Head of caudate nucleus (tissue), 42 donors: ENCODE results near the gene BCAS3.

Experiments used
- DNase-seq, 42 donors: peaks; one replicate each; pipeline versions ENCODE4 v3.0.0 to v3.0.0-alpha.2; 2020 to 2021; ENCODE audit warnings: mixed read lengths in 7 of 42
- intact Hi-C: fragments of 100-400 bp; cut with DNase I; formaldehyde crosslinking; loops from one replicate; pipeline ENCODE4 v1.15.0; 2022

Gene BCAS3

DNA sequence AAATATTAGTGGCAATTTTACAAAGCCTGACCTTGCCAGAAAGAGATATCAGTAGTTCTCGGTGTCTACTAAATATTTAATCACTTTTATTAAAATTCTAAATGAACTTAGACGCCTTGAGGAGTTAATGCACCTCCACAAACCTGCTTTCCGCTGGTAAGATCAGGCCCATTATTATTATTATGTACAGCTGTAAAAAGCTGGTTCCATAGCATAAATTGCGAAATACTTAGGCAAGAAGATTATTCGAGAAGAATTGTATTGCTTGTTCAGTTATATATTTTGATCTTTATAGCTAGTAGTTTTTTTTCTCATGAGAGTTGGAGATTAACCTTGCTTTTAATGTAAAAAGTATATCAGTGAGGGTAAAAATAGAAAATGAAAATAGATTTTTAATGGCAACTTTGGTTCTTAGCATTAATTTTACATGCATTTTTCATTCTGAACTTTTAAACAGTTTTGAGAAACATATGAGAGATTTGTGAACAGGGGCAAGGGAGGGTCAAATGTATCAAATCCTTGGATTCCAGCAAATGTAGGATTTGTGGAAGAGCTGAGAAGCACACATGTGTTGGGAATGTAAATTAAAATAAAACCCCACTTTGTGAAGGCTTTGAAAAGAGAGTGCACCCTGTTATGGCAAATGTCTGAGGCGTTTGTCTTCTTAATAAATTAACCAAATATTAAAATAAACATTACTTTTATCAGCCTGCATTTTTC lies 471.6 kb downstream of the BCAS3 start:
- no peak for DNase-seq
- intact Hi-C loops: no loop called here

DNA sequence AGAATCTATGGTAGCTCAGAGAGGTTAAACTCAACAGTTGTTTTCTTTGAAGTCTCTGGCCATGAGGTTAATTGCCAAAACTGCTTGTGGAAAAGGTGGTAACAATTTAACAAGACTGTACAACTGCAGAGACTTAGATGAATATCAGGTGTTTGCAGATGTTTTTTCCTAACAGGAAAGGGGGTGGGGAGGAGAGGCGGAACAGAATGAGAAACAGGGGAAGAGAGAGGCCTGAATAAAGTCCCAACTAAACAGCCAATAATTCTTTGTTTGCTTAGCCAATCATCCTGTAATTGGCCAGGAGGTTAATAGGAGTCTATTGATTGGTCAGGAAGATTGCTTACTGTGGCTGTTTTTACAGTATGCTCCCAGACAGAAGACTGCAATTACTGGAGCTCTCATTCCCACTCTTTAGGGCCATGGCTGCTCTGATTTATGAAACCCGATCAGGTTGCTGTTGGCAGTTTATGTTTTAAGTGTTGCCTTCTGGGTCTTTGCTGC lies 472.3 kb downstream of the BCAS3 start:
- intact Hi-C loops: no loop called here
- no peak for DNase-seq

DNA sequence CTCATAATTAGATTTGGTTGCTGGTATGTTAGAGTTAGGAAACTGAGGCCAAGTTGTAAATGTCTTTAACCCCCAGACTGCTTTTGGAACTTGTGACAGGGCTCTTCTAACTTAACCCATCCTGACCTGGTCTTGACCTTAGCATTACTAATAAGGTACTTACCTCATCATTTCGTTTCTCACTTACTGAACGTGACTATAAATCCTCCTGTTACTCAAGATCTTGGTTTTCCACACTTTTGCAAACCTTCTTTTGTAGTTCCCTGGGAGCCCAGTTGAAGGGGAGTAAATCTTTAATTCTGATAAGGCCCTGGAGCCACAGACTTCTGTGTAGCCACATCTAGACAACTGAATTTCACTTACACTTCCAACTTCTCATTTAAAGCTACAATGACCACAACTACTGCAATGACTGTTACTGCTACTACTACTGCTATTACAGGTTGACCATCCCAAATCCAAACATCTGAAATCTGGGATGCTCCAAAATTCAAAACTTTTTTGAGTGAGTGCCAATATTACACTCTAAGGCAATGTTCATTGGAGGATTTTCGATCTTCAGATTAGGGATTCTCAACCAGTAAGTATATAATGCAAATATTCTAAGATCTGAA lies 473.1 kb downstream of the BCAS3 start:
- DNase-seq: no peak
- intact Hi-C loops: no loop called here

DNA sequence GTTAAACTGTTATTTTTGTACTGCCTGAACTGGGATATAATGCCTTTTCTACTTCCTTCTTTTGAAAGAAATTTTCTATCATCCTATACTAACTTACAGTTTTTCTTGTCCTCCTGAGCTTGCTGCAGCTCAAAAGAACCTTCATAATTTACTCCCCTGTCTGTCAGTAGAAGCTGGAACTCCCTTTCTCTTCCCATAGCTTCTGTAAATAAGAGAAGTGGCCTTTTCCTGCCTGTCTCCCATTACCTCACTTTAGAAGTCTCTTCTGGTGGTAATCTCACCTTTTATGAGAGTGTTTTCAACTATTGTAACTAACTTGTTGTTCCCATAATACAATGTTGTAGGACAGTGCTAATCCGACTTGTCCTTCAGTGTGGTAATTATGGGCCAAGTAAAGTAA lies 475.2 kb downstream of the BCAS3 start:
- no peak for DNase-seq
- intact Hi-C loops: no loop called here

DNA sequence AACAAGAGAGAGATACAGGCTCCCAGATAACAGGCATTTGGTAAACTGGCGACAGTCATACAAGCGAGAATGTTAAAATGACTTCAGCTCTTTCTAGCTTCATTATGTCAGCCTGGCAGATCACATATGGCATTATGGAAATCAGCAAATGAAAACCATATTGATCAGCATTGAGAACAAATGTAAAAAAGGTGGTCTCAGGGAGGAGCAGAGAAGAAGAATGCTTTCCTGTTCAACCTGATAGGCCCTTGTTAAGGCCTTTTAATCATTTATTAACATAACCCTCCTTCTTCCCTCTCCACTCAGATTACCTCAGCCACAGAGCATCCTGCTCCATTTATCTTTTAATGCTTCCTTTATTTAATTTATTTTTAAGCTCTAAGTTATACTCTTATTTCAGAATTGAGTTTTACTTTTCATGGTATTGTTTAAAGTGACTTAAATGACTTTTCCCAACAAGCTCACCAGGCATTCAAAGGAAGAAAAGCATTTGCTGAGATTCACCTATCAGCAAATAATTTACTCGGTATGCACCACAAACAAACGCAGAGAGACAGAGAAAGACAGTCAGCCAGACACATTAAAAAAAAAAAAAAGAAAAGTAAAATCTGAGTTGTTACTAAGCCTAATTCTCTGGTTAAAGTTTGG lies 478.1 kb downstream of the BCAS3 start:
- DNase-seq: no peak
- intact Hi-C loops: no loop called here

DNA sequence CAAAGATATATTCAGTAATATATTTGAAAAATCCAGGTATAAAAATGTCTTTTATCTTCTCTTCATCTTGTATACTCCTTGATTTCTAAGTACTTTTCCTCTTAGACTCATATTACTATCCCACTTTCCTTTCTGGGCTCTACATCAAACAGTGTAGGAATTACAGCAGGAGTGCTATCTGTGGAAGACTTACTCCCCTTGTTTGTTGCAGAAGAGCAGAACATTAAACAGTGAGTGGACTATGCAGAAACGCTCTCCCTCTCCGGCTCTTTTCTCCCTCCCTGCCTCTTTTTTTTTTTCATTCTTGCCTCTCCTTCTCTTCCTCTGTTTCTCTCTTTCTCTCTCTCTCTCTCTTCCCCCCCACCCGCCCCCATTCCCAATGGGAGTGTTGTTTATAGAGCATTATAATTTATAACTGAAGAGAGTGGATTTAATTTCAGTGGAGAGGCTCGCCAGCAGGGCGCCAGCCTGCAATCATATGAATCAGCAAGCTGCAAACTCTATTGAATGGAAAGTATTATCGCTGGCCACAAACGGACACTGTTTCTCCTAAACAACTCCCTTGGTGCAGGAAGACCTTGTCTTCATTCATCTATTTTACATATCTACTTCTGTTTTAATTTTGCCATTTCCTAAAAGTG lies 479.7 kb downstream of the BCAS3 start:
- intact Hi-C loops: no loop called here
- peak in 31 of 42 donors; percentile 6 to 72 (median 30) for DNase-seq

DNA sequence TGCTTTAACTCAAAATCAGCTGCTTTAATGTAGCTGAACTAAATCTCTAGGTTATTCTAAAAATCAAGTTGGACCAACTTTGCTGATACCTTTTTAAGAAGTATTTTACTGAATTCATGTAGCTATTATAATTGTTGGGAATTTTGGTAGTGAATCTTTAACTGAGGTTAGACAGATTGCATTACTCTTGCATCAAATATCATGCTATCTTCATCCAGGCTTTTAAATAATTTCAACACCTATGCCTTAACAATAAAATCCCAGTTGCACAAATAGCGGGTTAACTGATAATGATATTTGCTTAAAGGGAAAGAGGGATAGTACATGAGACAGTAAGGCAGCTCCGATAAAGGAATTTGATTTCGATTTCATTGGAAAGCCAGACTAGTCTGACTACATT lies 480.7 kb downstream of the BCAS3 start:
- intact Hi-C loops: no loop called here
- no peak for DNase-seq

DNA sequence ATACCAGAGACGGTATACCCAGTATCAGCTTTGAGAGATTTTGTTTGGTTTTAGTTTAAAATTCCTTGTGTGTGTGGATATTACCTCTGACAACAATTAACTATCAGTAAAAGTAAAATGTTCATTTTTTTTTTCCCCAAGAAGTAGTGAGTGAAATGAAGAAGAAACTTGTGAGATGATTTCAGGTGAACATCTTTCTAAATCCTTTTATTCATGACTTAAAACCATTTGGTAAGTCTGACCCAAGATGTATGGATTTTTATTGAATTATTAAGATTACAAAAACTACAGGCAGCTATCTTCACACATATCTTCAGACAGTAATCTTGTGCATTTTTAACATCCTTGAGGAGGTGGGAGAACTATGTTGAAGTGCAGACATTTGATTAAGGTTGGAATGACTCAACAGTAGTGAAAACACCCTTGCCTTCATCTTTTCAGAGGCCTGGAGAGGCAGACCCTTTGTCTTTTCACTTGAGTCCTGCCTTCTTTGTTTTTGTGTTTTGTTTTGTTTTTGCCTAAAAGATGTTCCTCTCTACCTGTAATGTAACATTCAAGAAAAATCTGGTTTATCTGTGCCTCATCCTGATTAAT lies 481.7 kb downstream of the BCAS3 start:
- intact Hi-C loops: no loop called here
- DNase-seq: no peak

DNA sequence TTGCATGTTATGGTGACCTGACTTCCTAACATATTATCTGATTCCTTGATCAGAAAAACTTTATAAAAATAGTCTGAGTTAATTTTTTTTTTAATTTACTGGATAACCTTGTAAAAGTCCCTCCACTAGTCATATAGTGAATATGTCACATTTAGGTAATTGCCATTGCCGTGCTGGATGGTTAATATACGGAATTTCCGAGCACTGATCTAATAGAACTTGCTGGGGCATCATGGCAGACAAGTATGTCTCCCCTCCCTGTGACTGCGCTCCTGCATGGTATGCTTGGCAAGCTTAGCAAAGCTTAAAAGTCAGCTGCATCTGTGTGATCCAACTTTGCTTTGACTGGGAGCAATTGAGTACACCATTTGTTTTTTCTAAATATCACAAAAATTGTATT lies 482.6 kb downstream of the BCAS3 start:
- intact Hi-C loops: no loop called here
- no peak for DNase-seq

DNA sequence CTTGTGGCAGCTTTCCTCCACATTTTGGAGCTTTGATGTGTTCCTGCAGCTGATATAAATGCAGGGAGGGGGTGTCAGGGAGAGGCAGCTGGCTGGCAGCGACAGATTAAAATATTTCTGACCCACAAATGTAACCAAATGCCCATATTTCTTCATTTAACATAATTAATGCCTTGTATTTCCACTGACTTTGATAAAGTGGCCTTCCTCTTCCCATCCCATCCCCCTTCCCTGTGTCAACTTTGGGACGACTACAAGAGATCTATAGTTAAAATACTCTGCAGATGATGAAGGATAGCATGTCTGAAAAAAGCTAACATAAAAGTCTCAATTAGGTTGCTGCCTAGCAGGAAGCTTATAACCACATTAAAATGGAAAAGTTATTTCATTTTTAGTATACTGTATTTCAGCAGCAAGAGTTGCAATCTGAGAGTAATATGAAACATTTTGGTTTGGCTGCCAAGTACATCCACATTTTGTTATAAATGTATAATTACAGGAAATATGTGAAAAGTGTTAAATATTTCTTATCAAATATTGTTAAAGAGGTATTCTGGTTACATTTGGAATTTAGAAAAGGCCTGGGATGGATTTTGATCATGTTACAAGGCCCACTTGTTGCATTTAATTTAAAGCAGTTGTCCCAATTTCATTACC lies 483.3 kb downstream of the BCAS3 start:
- intact Hi-C loops: no loop called here
- DNase-seq: no peak

DNA sequence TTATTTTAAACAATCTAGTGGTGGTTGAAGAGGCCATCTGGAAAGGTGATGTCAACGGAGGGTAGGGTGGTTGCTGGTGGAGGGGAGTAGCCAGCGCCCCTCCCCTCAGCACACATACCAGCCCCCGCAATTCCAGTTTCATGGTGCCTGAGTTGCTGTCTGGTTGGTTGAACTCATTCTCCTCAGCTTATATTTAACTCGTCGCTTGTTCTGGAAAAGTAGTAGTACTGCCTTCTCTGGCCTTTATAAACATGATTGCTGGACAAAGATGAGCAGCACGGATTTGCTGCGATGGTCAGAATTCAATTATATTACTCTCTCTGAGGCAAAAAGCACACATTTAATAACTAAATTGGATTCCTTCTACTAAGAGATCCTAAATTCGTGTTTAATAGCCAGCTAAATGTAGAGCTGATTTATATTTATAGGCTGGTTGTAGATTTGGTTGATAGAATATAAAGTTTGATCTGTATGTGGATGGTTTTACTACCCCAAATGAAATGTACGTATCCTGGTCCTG lies 484.0 kb downstream of the BCAS3 start:
- no peak for DNase-seq
- intact Hi-C loops: no loop called here

DNA sequence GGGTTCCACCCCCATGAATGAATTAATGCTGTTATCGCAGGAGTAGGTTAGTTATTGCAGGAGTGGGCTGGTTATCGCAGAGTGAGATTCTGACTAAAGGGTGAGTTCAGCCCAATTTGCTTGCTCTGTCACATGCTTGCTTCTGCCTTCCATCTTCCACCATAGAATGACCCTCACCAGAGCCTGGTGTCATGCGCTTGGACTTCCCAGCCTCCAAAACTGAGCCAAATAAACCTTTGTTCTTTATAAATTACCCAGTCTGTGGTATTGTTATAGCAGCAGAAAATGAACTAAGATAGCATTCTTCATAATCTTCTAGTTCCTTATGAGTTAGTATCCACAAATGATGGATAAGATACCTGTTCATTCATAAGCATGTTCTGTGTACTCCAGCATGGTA lies 486.9 kb downstream of the BCAS3 start:
- intact Hi-C loops: no loop called here
- no peak for DNase-seq

DNA sequence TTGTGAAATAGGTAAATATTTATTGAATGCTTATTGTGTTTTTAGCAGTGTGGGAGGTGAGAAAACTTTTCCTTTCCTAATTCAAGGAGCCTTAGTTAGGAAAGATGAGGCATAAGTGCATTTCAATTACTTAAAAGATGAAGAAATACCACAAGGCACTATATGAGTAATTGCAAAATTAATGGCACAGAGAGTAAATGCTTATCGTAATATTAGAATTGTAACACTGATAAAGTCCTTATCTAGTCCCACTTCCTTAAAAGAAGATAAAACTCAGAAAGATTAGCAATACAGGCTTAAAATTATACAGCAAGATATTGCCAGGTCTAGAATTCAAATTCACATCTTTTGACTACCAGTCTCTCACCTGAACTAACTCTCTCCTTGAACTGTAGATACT lies 489.4 kb downstream of the BCAS3 start:
- DNase-seq: no peak
- intact Hi-C loops: no loop called here

DNA sequence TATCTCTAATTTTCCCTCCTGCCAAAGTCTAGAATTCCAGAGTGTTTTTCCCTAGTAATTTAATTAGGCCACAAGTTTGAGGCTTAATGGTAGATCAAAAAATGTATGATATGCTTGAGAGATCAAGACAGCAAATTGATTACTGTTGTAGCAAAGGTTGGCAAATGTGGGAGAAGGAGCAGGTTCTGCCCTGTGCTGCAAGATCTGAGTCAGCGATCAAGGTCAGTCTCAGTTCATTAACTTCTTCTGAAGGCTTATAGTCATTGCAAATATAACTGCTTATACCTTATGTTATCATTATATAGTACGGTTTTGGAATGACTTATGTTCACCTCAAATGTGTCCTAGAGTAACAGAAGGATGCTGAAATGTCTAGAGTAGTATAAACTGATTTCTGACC lies 490.9 kb downstream of the BCAS3 start:
- no peak for DNase-seq
- intact Hi-C loops: no loop called here

DNA sequence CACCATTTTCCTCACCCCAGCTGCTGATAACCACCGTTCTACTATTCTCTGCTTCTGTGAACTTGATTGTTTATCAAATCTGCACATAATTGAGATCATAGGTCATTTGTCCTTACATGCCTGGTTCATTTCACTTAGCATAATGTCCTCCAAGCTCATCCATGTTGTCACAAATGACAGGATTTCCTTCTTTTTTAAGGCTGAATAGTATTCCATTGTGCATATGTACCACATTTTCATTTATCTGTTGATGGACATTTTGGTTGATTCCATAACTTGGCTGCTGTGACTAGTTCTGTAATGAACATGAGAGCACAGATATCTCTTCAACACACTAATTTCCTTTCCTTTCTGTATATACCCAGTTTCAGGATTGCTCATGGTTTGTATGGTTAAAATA lies 496.7 kb downstream of the BCAS3 start:
- DNase-seq: no peak
- intact Hi-C loops: no loop called here

DNA sequence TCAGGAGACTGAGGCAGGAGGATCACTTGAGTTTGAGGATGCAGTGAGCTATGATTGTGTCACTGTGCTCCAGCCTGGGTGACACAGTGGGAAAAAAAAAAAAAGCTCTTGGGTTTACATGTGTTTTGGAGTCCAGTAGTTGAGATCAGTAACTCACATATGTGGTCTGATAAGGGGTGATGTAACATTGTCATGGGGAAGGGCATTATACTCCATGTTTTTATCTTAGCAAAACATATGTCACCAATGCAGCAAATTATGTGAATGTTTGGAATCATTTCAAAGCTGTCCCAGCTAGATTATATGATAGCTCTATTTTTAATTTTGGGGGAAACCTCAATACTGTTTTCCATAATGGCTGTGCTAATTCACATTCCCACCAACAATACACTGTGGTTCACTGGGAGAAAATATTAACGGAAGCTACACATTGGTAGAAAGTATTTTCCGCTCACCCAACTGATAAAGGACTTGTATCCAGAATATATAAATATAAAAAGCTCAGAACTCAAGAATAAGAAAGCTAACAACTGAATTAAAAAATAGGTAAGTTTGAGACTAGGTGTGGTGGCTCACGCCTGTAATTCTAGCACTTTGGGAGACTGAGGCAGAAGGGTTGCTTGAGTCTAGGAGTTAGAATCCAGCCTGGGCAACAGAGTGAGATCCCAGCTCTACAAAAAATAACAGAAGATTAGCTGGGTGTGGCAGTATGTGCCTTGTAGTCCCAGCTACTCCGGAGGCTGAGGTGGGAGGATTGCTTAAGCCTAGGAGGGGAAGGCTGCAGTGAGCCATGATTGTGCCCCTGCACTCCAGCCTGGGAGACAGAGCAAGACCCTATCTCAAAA lies 497.9 kb downstream of the BCAS3 start:
- intact Hi-C loops: no loop called here
- DNase-seq: no peak

DNA sequence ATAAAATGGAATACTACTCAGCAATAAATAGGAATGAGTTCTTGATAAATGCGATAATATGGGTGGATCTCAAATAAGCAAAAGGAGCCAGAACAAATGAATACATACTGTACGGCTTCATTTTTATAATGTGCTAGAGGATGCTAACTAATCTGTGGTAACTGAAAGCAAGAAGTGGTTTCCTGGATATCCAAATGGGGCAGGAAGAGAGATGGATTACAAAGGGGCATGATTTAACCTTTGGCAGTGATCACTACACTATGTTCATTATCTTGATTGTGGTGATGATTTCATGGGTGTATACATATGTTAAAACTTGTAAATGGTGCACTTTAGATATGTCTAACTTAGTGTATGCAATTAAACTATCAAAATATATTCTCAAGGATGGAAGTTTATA lies 499.7 kb downstream of the BCAS3 start:
- intact Hi-C loops: no loop called here

DNA sequence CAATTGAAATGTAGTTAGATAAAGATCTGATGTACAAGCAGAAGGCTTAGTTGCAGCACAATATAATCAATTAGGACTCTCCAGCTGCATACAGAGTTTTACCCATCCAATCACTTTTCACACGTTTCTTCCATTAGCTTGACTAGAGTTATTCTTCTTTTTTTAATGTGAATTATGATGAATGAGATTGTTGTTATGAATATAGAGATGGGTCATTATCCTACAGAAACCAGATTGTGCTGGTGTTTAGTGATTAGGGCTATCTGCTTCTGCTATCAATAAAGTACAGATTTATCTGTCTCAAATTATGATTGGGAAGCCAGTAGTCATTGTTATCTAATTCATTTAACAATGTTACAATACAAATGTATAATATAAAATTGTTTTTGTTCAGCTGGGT lies 500.6 kb downstream of the BCAS3 start:
- intact Hi-C loops: no loop called here
- DNase-seq: no peak

More for the DNA sequence above, 499.7 kb downstream of the BCAS3 start:
- DNase-seq: no peak
